Prostate gland (tissue), 2 donors: Measurements from ENCODE around the gene SEMA3E.

Source experiments
- CTCF ChIP-seq, 4 experiments: fragments of 200-600 bp in 2 of 4; fragments of 450-650 bp in 2 of 4; sonication (generic) in 2 of 4; IDR thresholded peaks; 1 replicate in 3 of 4; 2 replicates in 1 of 4; pipeline ENCODE4 v1.5.1; 2016 to 2019; ENCODE audit warnings: antibody characterized with exemption in 4 of 4, mild to moderate bottlenecking in 2 of 4, moderate library complexity in 2 of 4
- POLR2AphosphoS5 ChIP-seq: sonication (generic); formaldehyde crosslinking; IDR thresholded peaks from one replicate; pipeline ENCODE4 v1.6.1; 2017; ENCODE audit warnings: antibody characterized with exemption

DNA sequence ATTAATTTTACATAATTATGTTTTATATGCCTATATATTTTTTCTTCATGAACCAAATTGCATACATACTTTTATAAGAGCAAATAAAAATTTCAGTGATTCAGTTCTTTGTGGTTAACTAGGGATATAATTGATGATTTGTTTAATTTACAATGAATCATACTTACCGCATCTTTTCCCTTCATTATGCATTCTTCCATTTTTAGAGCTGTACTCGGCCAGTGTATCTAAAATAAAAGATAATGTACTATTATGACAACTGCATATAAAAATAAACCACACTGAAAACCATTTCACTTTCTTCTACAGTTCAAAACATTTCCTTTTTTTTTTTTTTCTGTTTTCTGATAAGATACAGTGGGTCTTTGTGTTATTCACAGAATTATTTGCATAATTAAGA, 179.9 kb downstream of the SEMA3E start:
- TF ChIP-seq CTCF (IDR thresholded peaks at IDR 0.05) = no peak
- no peak for TF ChIP-seq POLR2AphosphoS5
